GM21381 (cell line): ENCODE measurements around the gene SPDYC.
"Not testable (repeated sequence)": the region's sequence is repeated elsewhere in the genome, so short reads cannot be mapped to it uniquely, and the experiment has no call there.

Source experiments
- ATAC-seq: cut with Tn5 transposase; IDR thresholded peaks from one replicate; pipeline ENCODE4 v1.9.1; 2021; ENCODE audit warnings: mild to moderate bottlenecking, moderate library complexity; ENCODE audit not compliant: unreplicated experiment

The SPDYC gene

DNA sequence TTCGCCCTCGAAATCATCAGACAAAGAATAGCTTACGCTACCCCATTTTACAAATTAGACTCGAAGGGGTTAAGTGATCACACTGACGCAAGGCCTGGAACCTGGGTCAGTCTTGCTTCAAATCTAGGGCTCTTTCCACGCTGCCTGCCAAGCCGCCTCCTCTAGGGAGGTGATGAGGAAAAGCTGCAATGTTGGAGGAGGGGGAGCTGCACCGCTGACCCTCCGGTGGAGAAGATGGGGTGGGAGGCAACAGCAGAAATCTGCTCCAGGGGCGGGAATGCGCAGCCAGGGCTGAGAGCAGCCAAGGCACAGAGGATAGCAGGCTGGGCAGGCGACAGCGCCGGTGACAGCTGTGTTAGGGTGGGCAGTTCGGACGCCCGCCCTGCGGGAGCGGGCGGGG is 36.3 kb upstream of the SPDYC start:
- no peak for ATAC-seq

GRCh38 chr11:65134240-65134951 is 35.6 kb upstream of the SPDYC start, which contains the start of gene SYVN1:
TSS of gene SYVN1 (minus strand) at chr11:65134519. CDS start at chr11:65133601, 918 bp downstream.
- peak; percentile 49 for ATAC-seq

DNA sequence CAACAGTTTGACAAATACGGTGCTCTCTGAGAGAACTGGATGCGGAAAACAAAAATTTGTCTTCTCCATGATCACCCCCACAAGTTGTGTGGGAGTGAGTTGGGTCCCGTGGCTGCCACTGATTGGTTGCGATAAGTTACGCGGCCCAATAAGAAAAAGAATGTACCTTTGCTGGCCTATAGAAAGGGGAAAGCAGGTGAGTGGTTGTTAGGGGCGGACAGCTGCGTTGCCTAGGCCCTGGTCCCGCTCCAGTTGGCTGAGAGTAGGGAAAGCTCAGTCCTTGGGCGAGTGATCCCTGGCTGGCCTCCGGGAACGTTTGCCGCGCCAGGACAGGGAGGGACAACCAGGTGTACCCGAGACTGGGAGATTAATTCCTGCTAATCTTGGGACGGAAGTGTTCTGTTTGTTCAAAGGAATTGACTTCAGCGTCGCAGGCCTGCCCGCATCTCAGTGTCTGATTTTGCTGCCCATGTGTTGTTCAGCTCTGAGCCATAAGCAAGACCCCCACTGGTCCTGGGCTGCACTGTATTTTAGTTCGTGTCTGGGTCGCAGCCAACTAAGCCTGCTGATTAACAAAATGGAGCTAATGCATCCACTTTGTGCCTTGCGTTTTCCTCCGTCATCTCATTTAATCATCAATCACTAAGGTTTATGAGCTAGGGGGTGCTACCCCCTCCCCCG is 34.9 kb upstream of the SPDYC start:
- ATAC-seq: peak; percentile 67

DNA sequence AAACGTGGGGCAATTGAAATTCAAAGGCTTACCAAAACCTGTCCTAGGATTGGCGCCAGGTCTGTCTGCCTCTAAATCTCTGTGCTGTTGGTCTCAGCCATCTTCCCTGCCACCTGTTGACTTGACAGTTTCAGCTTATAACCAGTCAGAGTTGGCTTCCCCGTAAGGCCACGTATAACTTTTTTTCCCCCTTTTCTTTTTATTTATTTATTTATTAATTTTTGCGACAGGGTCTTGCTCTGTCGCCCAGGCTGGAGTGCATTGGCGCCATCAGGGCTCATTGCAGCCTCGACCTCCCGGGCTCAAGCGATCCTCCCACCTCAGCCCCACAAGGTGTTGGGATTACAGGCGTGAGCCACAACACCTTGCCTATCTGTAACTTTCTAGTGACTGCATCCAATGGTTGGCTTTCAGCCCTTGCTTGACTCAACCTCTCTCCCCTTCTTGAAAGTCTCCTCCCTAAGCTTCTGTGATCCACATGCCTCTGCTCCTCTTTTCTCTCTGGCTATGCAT is 34.3 kb upstream of the SPDYC start:
- no peak for ATAC-seq

GRCh38 chr11:65136515-65137096 is 33.4 kb upstream of the SPDYC start:
- ATAC-seq: no peak

DNA sequence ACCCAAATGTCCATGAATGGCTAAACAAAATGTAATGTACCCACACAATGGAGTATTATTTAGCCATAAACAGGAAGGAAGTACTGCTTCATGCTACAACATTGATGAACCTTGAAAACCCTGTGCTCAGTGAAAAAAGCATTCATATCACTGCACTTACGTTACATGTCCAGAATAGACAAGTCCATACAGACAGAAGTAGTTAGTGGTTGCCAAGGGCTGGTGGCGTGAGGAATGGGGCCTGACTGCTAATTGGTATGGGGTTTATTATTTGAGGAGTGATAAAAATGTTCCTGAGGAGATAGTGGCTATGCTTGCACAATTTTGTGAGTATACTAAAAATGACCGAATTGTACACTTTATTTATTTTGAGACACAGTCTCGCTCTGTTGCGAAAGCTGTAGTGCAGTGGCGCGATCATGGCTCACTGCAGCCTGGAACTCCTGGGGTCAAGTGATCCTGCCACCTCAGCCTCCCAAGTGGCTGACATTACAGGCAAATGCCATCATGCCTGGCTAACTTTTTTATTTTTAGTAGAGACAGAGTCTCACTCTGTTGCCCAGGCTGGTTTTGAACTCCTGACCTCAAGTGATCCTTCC is 28.0 kb upstream of the SPDYC start:
- ATAC-seq: no peak

GRCh38 chr11:65147352-65148075 is 22.5 kb upstream of the SPDYC start:
- no peak for ATAC-seq

DNA sequence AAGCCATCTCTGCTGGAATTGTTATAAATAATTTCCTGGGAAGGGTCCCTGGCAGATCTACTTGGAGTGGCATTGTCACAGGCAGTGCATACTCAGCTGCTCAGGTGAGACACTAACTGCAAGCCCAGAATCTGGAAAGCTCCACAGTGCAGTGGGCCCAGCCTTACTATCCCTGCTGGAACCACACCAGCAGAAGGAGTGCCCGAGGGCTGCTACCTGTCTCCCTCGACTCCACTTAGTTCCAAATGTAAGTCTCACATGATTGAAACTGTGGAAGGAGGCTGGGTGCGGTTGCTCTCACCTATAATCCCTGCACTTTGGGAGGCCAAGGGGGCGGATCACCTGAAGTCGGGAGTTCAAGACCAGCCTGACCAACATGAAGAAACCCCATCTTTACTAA is 21.4 kb upstream of the SPDYC start:
- ATAC-seq: no peak

DNA sequence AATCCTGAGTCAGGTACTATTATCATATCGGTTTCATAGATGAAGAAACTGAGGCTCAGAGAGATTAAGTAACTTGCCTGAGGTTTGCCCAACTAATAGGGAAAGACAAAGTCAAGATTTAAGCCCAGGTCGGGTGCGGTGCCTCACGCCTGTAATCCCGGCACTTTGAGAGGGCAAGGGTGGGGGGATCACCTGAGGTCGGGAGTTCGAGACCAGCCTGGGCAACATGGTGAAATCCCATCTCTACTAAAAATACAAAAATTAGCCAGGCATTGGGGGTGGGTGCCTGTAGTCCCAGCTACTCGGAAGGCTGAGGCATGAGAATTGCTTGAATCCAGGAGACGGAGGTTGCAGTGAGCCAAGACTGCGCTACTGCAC is 19.9 kb upstream of the SPDYC start:
- not testable (repeated sequence) for ATAC-seq

DNA sequence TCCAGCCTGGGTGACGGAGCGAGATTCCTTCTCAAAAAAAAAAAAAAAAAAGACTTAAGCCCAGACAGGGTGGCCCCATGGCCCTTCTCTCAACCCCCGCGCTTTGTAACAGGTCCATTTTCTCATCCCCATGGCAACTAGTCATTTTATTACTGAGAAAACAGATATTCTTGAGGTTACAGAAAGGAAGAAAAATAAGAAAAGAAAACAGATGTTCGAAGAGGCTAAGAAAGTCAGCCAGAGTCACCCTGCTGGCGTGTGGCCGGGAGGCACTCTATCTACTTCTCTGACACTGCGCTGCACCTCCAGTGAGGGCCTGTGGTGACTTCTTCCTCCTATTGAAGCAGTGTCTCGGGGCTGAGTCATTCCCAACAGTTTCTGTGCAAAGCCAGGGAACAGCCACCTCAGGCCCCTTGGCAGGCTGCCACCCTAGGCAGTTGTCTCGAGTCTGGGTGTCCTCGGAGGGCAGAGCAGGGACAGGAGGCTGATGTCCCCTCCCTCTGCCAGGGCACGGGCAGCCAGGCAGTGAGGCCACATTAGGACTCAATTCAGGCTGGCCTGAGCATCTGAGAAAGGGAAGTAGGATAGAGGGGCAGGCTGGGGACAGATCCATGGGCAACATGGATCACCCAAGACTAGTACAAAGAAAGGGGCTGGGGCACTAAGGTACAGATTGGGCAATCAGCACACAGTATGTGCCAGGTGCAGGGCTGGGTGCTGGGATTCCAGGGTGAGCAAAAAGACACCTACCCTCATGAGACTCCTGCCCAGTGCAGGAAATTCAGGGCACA is 19.3 kb upstream of the SPDYC start:
- no peak for ATAC-seq

DNA sequence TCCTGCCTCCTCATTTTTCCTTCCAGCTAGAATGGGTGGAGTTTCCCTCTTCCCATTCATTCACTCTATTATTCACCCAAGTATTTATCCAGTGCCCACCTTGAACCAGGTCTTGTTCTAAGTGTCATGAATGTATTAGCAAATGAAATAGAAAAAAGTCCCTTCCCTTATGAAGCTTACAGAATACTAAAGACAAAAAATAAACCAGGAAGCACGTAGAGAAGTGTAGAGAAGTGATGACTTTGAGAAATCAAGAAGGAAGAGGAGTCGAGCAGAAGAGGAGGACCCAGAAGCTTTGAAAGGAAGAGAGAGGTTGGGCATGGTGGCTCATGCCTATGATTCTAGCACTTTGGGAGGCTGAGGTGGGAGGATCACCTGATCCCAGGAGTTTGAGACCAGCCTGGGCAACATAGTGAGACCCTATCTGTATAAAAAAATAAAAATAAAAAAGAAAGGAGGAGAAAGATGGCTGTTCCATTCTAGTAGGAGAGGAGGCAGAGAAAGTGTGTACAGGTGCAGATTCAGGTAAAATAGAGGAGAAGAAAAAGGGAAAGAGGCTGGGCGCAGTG is 18.6 kb upstream of the SPDYC start:
- ATAC-seq: no peak

DNA sequence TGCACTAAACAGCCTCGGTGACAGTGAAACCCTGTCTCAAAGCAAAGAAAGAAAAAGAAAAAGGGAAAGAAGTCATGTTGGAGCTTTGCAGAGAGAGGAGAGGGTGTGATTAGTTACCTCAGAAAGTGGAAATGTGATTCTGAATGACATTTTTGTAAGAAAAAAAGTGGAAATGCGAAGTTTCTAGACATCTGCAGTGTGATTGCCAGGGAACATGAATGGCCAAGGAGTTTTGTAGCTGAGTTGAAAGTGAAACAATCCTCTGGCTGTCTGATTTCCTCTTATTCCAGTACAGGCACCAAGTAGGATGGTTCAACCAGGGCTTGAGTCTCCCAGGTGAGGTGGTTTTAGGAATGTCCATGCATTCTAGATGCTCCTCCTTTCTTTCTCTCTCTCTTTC is 17.9 kb upstream of the SPDYC start:
- no peak for ATAC-seq

DNA sequence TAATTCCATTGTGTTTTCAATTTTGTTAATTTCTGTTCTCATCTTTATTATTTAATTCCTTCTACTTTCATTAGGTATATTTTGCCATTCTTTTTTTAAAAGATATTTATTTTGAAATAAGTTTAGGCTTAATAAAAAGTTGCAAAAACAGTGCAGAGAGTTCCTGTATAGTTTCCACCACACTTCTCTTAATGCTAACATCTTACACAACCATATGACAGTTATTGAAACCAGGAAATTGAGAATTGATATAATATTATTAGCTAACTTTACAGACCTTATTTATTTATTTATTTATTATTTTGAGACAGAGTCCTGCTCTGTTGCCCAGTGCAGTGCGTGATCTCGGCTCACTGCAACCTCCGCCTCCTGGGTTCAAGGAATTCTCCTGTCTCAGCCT is 13.8 kb upstream of the SPDYC start:
- ATAC-seq: no peak

GRCh38 chr11:65156926-65157325 is 13.1 kb upstream of the SPDYC start:
- ATAC-seq: no peak

- no peak for ATAC-seq
Observed at GRCh38 chr11:65157336-65157735, 12.7 kb upstream of the SPDYC start.

DNA sequence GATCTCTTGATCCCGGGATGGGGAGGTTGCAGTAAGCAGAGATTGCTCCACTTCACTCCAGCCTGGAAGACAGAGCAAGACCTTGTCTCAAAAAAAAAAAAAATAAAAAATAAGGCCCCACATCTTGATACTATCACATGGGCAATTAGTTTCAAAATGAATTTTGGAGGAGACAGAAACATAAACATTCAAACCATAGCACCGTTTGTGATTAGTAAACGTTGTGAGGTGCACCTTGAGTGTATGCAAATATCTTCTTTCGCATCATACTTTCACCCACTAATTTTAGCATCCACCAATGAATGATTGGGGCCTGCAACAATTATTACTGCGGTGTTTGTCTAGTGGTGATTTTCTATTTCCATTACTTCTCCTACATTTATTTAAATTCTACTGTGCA is 11.0 kb upstream of the SPDYC start:
- ATAC-seq: no peak

DNA sequence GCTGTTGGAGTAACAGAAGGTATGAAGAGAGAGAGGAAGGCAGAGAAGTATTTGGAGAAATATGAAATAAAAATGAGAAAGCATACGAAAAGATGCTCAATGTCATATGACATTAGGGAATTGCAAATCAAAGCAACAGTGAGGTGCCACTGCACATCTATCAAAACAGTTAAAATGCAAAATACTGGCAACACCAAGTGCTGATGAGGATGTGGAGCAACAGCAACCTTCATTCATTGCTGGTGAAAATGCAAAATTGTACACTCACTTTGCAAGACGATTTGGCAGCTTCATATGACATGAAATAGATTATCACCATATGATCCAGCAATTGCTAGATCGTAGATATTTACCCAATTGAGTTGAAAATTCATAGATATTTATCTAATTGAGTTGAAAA is 9.4 kb upstream of the SPDYC start:
- ATAC-seq: no peak

DNA sequence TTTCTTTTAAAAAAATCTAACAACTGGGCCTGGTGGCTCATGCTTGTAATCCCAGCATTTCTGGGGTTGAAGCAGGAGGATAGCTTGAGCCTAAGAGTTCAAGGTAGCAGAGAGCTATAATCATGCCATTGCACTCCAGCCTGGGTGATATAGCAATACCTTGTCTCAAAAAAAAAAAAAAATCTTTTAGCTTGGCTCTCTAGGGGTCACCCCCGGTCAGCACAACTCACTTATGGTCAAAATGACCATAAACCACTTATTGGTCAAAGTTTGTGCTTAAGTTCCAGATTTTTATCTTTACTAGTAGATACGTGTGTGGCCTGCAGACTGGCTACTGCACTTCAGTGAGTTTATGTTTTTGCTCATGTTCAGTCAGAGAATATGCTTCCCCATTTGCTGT is 6.3 kb upstream of the SPDYC start:
- no peak for ATAC-seq

GRCh38 chr11:65165410-65166317 is 4.4 kb upstream of the SPDYC start:
- no peak for ATAC-seq
